Kidney epithelial cell (primary cell): Measurements from ENCODE around the gene GPC3. TPM values are rescaled to one million over a fixed set of nuclear protein-coding genes. Genes with fewer than 3 reads are reported as not detected.
A peak's percentile ranks its signal among the peaks of the same experiment; 100 is the strongest.

Experiments
- DNase-seq: peaks from one replicate; pipeline ENCODE4 v3.0.0-alpha.2; 2010; ENCODE audit warnings: low read depth
- H3K27me3 ChIP-seq: 2 replicates; pipeline ENCODE4 v1.6.0; 2011; ENCODE audit warnings: low read length; ENCODE audit not compliant: control insufficient read depth, insufficient read depth
- H3K36me3 ChIP-seq: 2 replicates; pipeline ENCODE4 v1.5.1; 2011; ENCODE audit warnings: low read length; ENCODE audit not compliant: control insufficient read depth, insufficient read depth
- H3K4me3 ChIP-seq: 2 replicates; pipeline ENCODE4 v1.5.1; 2011; ENCODE audit warnings: low read depth, mild to moderate bottlenecking, control low read depth, low read length
- CTCF ChIP-seq: IDR thresholded peaks from 2 replicates; pipeline ENCODE4 v1.5.1; 2011; ENCODE audit warnings: mild to moderate bottlenecking, moderate library complexity, low read length, control low read depth, inconsistent platforms; ENCODE audit not compliant: insufficient read depth, poor library complexity, severe bottlenecking
- total RNA-seq: library from RNA; depleted of rRNA; stranded (reverse); fragments of >200 nt; gene quantifications from 2 replicates; pipeline ENCODE4 v1.2.3, GENCODE V29; 2015

GPC3 gene
- total RNA-seq, 1 donor from 2014 or later: 14.5 TPM

GRCh38 chrX:133922390-133922771 is 63.0 kb downstream of the GPC3 start:
- no peaks in the 10 kb centered on the region for H3K36me3 ChIP-seq
- no peak for TF ChIP-seq CTCF
- no peak overlapping the region for H3K4me3 ChIP-seq
- no peaks in the 10 kb centered on the region for H3K27me3 ChIP-seq
- DNase-seq: no peak

GRCh38 chrX:133921764-133922389 is 63.5 kb downstream of the GPC3 start:
- TF ChIP-seq CTCF: peak; percentile 64
- no peaks in the 10 kb centered on the region for H3K36me3 ChIP-seq
- no peak for DNase-seq
- no peak overlapping the region for H3K4me3 ChIP-seq
- no peaks in the 10 kb centered on the region for H3K27me3 ChIP-seq

GRCh38 chrX:133921086-133921485 is 64.3 kb downstream of the GPC3 start:
- DNase-seq: no peak
- H3K27me3 ChIP-seq: no peaks in the 10 kb centered on the region
- no peak for TF ChIP-seq CTCF
- H3K4me3 ChIP-seq: no peak overlapping the region
- no peaks in the 10 kb centered on the region for H3K36me3 ChIP-seq

GRCh38 chrX:133918361-133918771 is 67.0 kb downstream of the GPC3 start:
- Histone ChIP-seq H3K36me3 (no peaks in the 10 kb centered on the region), H3K27me3 (no peaks in the 10 kb centered on the region), H3K4me3 (no peak overlapping the region)
- no peak for TF ChIP-seq CTCF
- DNase-seq: no peak

- Histone ChIP-seq H3K36me3 (no peaks in the 10 kb centered on the region), H3K4me3 (no peak overlapping the region), H3K27me3 (no peaks in the 10 kb centered on the region)
- no peak for TF ChIP-seq CTCF
- DNase-seq: no peak
Measured at GRCh38 chrX:133916984-133917722, 68.2 kb downstream of the GPC3 start.
